HG02840 (cell line): ENCODE results near the gene PPCDC.
A peak's percentile ranks its signal among the peaks of the same experiment; 100 is the strongest.

Source experiments
- ATAC-seq: cut with Tn5 transposase; IDR thresholded peaks from one replicate; pipeline ENCODE4 v1.9.1; 2021; ENCODE audit warnings: mild to moderate bottlenecking, moderate library complexity, moderate number of reproducible peaks; ENCODE audit not compliant: unreplicated experiment, low FRiP score

The PPCDC gene

DNA sequence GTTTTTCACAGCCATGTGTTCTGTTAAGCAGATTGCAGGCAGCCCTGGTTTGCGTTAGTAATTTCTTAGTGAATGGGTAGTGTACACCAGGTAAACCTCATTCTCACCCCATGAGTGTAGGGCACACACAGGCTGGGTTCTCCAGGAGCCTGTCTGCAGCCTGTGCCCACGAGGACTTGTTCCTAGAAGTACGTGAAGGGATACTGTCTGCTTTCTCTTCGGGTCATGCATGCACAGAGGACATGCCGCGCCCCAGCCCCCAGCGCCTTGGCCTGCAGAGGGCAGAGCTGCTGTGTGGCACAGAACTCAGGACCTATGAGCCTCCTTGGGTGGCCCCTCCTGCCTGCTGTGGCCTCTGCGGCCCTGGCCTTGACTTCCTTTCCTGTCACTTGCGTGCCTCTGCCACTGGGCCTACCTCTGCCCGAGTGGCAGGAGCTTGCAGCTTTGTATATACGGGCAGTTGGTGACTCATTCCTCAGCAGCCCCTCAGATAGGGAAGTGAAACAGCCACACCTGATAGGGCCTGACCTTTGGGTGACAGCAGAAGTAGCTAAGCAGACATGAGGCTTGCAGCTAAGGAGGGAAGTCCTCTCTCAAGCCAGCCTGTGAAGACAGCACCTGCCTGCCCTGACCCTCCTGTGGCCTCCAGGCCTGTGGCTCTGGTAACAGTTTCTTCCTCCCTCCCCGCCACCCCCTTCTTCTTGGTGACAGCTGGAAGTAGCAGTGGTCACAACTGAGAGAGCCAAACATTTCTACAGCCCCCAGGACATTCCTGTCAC is 19.5 kb downstream of the PPCDC start:
- peak; percentile 74 for ATAC-seq

DNA sequence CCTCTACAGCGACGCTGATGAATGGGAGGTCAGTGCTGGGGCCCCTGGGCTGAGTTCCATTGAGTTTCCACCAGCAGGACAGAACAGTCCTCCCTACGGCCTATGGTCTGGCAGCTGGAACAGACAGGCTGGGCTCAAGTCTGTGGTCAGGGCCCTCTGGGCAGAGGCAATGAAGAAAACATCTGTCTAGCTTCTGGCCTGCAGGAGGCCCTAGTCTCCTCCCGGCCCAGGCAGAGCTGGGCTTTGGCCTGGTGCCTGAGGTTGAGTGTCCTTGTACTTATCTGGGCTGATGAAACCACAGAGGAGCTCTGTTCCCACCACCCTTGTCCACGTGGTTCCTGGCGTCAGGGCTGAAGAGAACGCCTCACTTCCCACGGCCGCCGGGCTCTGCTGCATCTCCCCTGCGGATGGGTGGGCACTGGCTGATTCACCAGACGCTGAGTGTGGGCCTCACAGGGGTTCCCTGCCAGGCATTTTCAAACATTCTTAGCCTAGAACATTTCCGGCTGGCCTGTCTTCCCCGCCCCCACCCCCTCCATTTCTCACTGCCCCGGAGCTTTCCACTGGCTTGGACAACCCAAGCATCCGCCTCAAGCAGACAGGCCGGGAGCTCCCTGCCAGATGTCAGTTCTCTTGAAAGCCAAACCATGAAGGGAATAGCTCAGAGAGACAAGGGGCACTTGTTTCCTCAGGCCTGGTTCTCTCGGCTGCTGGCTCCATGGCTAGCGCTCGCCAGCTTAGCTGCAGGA is 20.3 kb downstream of the PPCDC start:
- ATAC-seq, result peak; percentile 27

DNA sequence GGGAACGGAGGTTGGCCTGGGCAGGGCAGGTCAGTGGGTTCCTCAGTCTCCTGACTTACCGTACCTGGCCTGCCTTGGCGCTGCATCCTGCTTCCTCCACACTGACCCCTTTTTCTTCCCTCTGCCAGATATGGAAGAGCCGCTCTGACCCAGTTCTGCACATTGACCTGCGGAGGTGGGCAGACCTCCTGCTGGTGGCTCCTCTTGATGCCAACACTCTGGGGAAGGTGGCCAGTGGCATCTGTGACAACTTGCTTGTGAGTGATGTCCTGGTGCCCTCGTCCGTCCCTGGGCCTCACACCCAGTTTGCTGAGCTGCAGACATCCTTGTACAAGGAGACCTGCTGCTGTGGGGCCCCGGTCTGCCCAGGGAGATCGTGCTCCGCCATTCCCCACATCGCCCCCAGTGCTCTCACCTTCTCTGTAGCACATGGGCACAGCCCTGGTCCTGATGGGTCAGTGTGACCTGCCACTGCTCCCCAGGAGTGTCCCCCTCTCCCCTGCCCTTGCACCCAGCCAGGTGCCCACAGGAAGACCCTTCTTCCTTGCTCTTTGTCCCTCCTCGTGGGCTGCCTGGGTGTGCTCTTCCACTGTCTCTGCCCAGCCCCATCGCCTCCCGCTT is 21.0 kb downstream of the PPCDC start:
- ATAC-seq, result no peak

GRCh38 chr15:75045332-75046015 is 22.1 kb downstream of the PPCDC start:
- no peak for ATAC-seq

DNA sequence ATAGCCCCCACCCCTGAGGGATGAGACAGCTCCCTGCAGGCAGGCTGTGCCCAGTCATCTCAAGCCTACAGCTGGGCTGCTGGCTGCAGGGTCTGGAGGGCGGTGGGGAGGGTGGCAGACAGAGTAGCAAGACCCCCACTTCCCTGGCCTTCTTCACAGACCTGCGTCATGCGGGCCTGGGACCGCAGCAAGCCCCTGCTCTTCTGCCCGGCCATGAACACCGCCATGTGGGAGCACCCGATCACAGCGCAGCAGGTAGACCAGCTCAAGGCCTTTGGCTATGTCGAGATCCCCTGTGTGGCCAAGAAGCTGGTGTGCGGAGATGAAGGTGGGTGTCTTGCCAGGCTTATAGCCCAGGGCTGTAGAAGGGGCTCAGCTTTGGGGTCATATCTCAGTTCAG is 25.0 kb downstream of the PPCDC start:
- ATAC-seq, result no peak

DNA sequence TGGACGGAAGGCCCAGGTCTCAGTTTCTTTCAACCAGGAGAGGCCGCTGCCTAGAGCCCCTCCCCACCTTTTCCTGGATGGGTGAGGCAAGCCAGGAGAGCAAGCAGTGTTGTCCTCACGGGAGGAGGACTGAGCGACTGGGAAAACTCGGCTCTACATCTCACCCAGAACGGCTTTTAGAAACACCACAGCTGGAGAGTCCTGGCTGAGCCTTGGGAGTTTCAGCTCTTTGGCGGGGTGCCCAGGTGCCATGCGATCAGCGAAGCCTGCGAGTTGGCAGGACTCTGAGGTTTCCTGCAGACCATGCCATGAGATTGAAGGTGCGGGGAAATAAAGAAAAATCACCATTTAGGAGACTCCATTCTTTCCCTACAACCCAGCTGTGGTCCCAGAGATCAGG is 26.0 kb downstream of the PPCDC start:
- ATAC-seq, result no peak

- ATAC-seq, result no peak
Observed at GRCh38 chr15:75050283-75050682, 26.9 kb downstream of the PPCDC start.

- no peak for ATAC-seq
Observed at GRCh38 chr15:75051191-75051608, 27.8 kb downstream of the PPCDC start.

- ATAC-seq, result no peak
Observed at GRCh38 chr15:75051711-75052110, 28.3 kb downstream of the PPCDC start.

GRCh38 chr15:75052972-75053747 is 29.8 kb downstream of the PPCDC start:
- no peak for ATAC-seq

DNA sequence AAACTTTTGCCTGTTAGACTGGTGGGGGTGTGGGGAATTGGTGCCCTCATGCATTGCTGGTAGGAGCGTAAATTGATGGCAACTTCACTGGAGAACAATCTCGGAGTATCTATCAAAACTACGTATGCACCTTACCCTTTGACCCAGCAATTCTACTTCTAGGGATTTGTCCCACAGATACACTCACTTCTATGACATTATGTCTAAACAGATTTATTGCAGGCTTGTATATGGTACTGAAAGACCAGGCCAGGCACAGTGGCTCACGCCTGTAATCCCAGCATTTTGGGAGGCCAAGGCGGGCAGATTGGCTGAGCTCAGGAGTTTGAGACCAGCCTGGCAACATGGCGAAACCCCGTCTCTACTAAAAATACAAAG is 30.3 kb downstream of the PPCDC start:
- ATAC-seq, result no peak

DNA sequence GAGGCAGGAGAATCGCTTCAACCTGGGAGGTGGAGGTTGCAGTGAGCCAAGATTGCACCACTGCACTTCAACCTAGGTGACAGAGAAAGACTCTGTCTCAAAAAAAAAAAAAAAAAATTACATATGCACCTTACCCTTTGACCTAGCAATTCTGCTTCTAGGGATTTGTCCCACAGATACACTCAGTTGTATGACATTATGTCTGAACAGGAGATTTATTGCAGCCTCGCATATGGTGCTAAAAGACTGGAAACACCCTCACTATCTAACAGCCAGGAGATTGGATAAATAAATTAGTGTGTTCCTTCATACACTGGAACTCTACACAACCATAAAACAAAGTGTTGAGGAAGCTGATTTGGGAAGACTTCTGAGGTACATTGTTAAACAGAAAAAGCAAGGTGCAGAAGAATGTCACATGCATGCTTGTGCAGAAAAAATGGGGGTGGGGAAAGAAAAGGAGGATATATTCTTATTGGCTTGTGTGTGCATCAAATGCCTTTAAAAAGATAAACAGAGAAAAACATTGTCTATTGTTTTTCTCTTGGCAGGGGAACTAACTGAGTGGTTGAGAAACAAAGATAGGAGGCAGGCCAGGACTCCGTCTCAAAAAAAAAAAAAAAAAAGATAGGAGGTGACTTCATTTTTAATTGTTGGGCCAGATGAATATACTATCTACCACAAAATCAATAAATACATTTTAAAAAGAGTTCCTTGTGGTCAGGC is 30.9 kb downstream of the PPCDC start:
- ATAC-seq, result no peak

DNA sequence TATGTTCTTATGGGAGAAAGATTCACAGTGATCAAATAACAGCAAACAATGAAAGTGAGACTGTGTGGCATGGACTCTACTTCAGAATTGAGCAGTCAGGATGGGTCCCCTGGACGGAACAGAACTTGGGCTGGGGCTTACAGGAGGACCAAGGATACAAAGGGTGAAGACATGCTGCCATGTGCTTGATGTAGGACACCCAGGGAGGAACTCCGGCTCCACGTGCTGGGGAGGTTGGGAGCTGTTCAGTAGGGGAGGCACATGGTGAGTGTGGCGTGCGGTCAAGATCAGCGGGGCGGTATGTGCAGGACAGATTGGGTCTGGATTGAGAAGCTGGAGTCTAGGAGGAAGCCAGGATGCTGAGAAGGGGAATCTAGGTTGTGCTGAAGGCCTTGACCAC is 32.6 kb downstream of the PPCDC start:
- no peak for ATAC-seq

DNA sequence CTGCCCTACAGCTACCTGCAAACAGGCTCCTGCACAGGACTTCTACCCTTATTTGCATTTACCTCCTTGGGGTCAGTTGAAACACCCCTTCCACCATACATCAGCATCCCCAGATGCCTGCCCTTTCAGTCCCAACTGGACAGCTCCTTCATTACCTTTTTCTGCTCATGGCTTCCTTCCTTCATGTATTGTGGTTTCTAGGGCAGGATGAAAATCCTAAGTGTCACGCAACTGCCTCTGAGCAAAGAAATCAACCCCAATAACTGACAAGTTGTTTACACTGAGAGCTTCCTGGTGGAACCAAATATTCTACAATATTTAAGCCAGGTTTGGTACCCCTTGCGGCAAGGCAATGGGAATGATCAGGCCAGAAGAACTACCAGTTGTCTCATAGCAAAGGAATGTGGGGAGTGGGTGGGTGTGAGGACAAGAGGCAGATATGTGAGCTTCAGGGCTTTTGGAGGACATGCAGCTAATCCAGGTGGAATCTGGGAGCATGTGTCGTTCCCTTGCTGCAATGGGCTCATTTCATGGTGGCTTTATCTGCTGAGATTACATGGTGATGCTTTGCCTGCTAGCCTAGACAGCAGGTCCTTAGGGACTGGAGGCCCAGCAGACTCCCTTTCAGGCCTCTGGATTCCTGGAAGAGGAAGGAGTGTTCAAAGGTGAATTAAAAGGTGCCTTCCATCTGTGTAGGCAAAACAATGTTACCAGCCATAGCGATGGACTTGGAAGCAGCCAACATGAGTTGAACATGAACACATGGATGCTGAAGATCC is 34.9 kb downstream of the PPCDC start:
- no peak for ATAC-seq

- ATAC-seq, result no peak
Observed at GRCh38 chr15:75059607-75060006, 36.2 kb downstream of the PPCDC start.

DNA sequence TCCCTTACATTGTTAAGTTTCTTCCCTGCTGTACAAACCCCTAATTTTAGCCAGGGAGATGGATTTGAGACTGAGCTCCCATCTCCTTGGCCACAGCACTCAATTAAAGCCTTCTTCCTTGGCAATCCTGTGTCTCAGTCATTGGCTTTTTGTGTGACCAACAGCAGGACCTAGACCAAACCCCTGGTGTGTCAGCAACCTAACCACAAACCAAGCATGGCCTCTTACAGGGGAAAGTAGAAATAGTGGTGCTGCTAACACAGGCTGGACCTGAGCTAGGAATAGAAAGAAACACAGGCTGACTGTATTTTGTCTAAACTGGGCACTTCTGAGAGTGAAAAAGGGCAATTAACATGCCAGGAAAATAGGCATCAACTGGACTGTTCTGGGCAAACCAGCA is 37.9 kb downstream of the PPCDC start:
- ATAC-seq, result no peak

DNA sequence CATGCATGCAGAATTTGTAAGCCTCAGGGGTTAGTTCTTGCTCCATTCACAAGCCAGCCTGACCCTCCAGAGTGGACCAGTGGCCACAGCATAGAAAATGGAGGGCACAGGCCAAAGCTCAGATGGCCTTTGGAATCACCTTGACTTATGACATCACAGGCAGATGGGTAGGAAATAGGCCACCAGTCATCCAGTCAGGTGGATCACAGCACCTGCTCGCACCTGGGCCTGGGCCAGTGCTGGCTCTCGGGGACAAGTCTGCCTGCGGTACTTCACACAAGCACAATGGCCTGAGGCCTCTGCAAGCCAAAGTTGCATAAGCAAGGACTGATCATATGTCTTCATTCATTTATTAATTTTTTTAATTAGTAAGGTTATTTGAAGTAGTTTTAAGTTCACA is 39.3 kb downstream of the PPCDC start:
- no peak for ATAC-seq

DNA sequence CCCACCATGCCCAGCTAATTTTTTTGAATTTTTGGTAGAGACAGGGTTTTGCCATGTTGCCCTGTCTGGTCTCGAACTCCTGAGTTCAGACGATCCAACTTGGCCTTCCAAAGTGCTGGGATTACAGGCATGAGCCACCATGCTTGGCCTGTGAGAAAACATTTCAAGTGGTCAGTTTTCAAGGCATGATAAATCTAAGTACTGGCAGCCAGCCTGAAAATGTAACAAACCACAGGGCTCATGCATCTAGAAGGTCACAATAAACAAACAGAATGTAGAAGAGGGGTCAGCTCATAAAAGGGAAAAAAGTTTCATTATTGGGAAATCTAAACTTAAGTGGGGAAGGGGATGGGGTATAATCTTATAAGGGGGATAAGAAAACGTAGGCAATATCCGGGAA is 39.9 kb downstream of the PPCDC start:
- ATAC-seq, result no peak

GRCh38 chr15:75063889-75064288 is 40.5 kb downstream of the PPCDC start:
- no peak for ATAC-seq
